ENCODE results near the gene SLC22A15. TPM values are rescaled to one million over a fixed set of nuclear protein-coding genes. Genes with fewer than 3 reads are reported as not detected.
"Not testable (repeated sequence)": the region's sequence is repeated elsewhere in the genome, so short reads cannot be mapped to it uniquely, and the experiment has no call there.

The SLC22A15 gene
- polyA plus RNA-seq, 1 donor (not counting 4 experiments of a cell fraction or from before 2014, with no cell fraction given): 14.9 TPM

- no peaks in the 10 kb centered on the region for H3K79me2 ChIP-seq (ENCODE audit: control insufficient read depth, insufficient read depth, low read length)
- DNase-seq (ENCODE audit: low read depth, low spot score): no peak
- no peaks in the 10 kb centered on the region for H3K4me1 ChIP-seq (ENCODE audit: control insufficient read depth, extremely low read depth, insufficient read depth, low read length)
- H3K27ac ChIP-seq (ENCODE audit: control insufficient read depth, insufficient read depth, low read length): no peak overlapping the region
- H3K9me3 ChIP-seq (ENCODE audit: control insufficient read depth, low read depth, low read length): no peaks in the 10 kb centered on the region
- no peaks in the 10 kb centered on the region for H4K20me1 ChIP-seq (ENCODE audit: control insufficient read depth, extremely low read depth, insufficient read depth, low read length)
- FAIRE-seq: no peak
- H2AFZ ChIP-seq (ENCODE audit: control insufficient read depth, low read length): no peak overlapping the region
- no peaks in the 10 kb centered on the region for H3K27me3 ChIP-seq (ENCODE audit: control insufficient read depth, extremely low read depth, insufficient read depth, low read length)
- H3K4me3 ChIP-seq (ENCODE audit: control insufficient read depth in 2 of 3, extremely low read depth in 1 of 3, insufficient read depth in 2 of 3, low read depth in 1 of 3, low read length in 3 of 3): no peak overlapping the region
- no peak overlapping the region for H3K4me2 ChIP-seq (ENCODE audit: control insufficient read depth, extremely low read depth, insufficient read depth, low read depth, low read length)
- dilution Hi-C loops (cut with MboI; ENCODE audit: extremely low pct_ligation_motif_present, low sequenced_read_pairs): no loop called here
- peaks cover 15 to 26% of the 10 kb centered on the region in 2 experiments for H3K36me3 ChIP-seq (ENCODE audit: control insufficient read depth in 2 of 2, extremely low read depth in 1 of 2, insufficient read depth in 2 of 2, low read length in 2 of 2)
- no peak for TF ChIP-seq EZH2 (IDR thresholded peaks at IDR 0.05; ENCODE audit: low read length)
- TF ChIP-seq CTCF (optimal IDR thresholded peaks at IDR 0.05 in 1 of 3, IDR thresholded peaks at IDR 0.05 in 1 of 3, conservative IDR thresholded peaks at IDR 0.05 in 1 of 3; ENCODE audit: extremely low read depth in 1 of 3, insufficient read depth in 2 of 3, low read length in 3 of 3): no peak
- no peaks in the 10 kb centered on the region for H3K9me1 ChIP-seq (ENCODE audit: control insufficient read depth, extremely low read depth, insufficient read depth, low read length)
- H3K9ac ChIP-seq (ENCODE audit: control insufficient read depth, extremely low read depth, insufficient read depth, low read length): no peak overlapping the region
These were observed 62.4 kb downstream of the SLC22A15 start for GRCh38 chr1:116038679-116039078.

DNA sequence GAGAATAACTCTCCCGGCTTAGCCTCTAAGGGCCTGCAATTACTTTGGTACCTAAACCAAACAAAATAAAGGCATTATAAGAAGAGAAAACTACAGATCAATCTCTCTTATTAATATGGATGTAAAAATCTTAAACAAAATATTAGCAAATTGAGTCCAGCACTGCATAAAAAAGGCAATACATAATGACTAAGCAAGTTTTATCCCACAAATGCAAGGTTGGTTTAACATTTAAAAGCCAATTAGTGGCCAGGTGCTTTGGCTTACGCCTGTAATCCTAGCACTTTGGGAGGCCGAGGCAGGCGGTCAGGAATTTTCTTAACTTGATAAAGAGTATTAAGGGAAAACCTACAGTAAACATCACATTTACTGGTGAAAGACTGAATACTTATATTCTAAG lies 67.8 kb downstream of the SLC22A15 start:
- FAIRE-seq (no peak), DNase-seq (ENCODE audit: low read depth, low spot score) (no peak)
- Histone ChIP-seq H3K27ac (ENCODE audit: control insufficient read depth, insufficient read depth, low read length) (no peak overlapping the region), H4K20me1 (ENCODE audit: control insufficient read depth, extremely low read depth, insufficient read depth, low read length) (no peaks in the 10 kb centered on the region), H3K4me1 (ENCODE audit: control insufficient read depth, extremely low read depth, insufficient read depth, low read length) (no peaks in the 10 kb centered on the region), H3K4me3 (ENCODE audit: control insufficient read depth in 2 of 3, extremely low read depth in 1 of 3, insufficient read depth in 2 of 3, low read depth in 1 of 3, low read length in 3 of 3) (no peak overlapping the region), H3K9me1 (ENCODE audit: control insufficient read depth, extremely low read depth, insufficient read depth, low read length) (no peaks in the 10 kb centered on the region), H3K4me2 (ENCODE audit: control insufficient read depth, extremely low read depth, insufficient read depth, low read depth, low read length) (no peak overlapping the region), H3K36me3 (ENCODE audit: control insufficient read depth in 2 of 2, extremely low read depth in 1 of 2, insufficient read depth in 2 of 2, low read length in 2 of 2) (peaks cover 10 to 20% of the 10 kb centered on the region in 2 experiments), H3K9me3 (ENCODE audit: control insufficient read depth, low read depth, low read length) (no peaks in the 10 kb centered on the region), H3K27me3 (ENCODE audit: control insufficient read depth, extremely low read depth, insufficient read depth, low read length) (no peaks in the 10 kb centered on the region), H3K9ac (ENCODE audit: control insufficient read depth, extremely low read depth, insufficient read depth, low read length) (no peak overlapping the region), H2AFZ (ENCODE audit: control insufficient read depth, low read length) (no peak overlapping the region), H3K79me2 (ENCODE audit: control insufficient read depth, insufficient read depth, low read length) (no peaks in the 10 kb centered on the region)
- dilution Hi-C loops (cut with MboI; ENCODE audit: extremely low pct_ligation_motif_present, low sequenced_read_pairs): no loop called here
- TF ChIP-seq CTCF (optimal IDR thresholded peaks at IDR 0.05 in 1 of 3, IDR thresholded peaks at IDR 0.05 in 1 of 3, conservative IDR thresholded peaks at IDR 0.05 in 1 of 3; ENCODE audit: extremely low read depth in 1 of 3, insufficient read depth in 2 of 3, low read length in 3 of 3) (no peak), EZH2 (IDR thresholded peaks at IDR 0.05; ENCODE audit: low read length) (no peak)

DNA sequence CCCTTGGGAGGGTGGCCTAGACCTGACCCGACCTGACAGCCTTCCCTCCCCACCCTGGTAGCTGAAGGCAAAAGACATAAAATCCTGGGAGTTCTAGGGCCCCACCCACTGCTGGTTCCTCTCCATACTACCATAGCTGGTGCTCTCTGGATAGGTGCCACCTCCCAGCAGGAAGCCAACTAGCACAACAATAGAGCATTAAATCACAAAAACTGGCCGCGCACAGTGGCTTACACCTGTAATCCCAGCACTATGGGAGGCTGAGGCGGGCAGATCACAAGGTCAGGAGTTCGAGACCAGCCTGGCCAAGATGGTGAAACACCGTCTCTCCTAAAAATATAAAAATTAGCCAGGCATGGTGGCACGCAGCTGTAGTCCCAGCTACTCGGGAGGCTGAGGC lies 70.6 kb downstream of the SLC22A15 start:
- not testable (repeated sequence) for H4K20me1 ChIP-seq (ENCODE audit: control insufficient read depth, extremely low read depth, insufficient read depth, low read length); H3K27me3 ChIP-seq (ENCODE audit: control insufficient read depth, extremely low read depth, insufficient read depth, low read length); FAIRE-seq

GRCh38 chr1:116051896-116052295 lies 75.6 kb downstream of the SLC22A15 start:
- H3K36me3 ChIP-seq (ENCODE audit: control insufficient read depth in 2 of 2, extremely low read depth in 1 of 2, insufficient read depth in 2 of 2, low read length in 2 of 2); H3K4me3 ChIP-seq (ENCODE audit: control insufficient read depth in 2 of 3, extremely low read depth in 1 of 3, insufficient read depth in 2 of 3, low read depth in 1 of 3, low read length in 3 of 3); dilution Hi-C loops (cut with MboI; ENCODE audit: extremely low pct_ligation_motif_present, low sequenced_read_pairs); DNase-seq (ENCODE audit: low read depth, low spot score); H3K79me2 ChIP-seq (ENCODE audit: control insufficient read depth, insufficient read depth, low read length); H3K9me1 ChIP-seq (ENCODE audit: control insufficient read depth, extremely low read depth, insufficient read depth, low read length); H3K4me1 ChIP-seq (ENCODE audit: control insufficient read depth, extremely low read depth, insufficient read depth, low read length); H2AFZ ChIP-seq (ENCODE audit: control insufficient read depth, low read length); H3K27me3 ChIP-seq (ENCODE audit: control insufficient read depth, extremely low read depth, insufficient read depth, low read length); H3K27ac ChIP-seq (ENCODE audit: control insufficient read depth, insufficient read depth, low read length); H4K20me1 ChIP-seq (ENCODE audit: control insufficient read depth, extremely low read depth, insufficient read depth, low read length); H3K4me2 ChIP-seq (ENCODE audit: control insufficient read depth, extremely low read depth, insufficient read depth, low read depth, low read length); H3K9me3 ChIP-seq (ENCODE audit: control insufficient read depth, low read depth, low read length); H3K9ac ChIP-seq (ENCODE audit: control insufficient read depth, extremely low read depth, insufficient read depth, low read length); FAIRE-seq: not testable (repeated sequence)

More for the DNA sequence above, 70.6 kb downstream of the SLC22A15 start:
- dilution Hi-C loops (cut with MboI; ENCODE audit: extremely low pct_ligation_motif_present, low sequenced_read_pairs); H3K27ac ChIP-seq (ENCODE audit: control insufficient read depth, insufficient read depth, low read length); H3K4me1 ChIP-seq (ENCODE audit: control insufficient read depth, extremely low read depth, insufficient read depth, low read length); DNase-seq (ENCODE audit: low read depth, low spot score); H3K4me3 ChIP-seq (ENCODE audit: control insufficient read depth in 2 of 3, extremely low read depth in 1 of 3, insufficient read depth in 2 of 3, low read depth in 1 of 3, low read length in 3 of 3); H3K9ac ChIP-seq (ENCODE audit: control insufficient read depth, extremely low read depth, insufficient read depth, low read length); H3K9me3 ChIP-seq (ENCODE audit: control insufficient read depth, low read depth, low read length); H2AFZ ChIP-seq (ENCODE audit: control insufficient read depth, low read length); H3K9me1 ChIP-seq (ENCODE audit: control insufficient read depth, extremely low read depth, insufficient read depth, low read length); H3K79me2 ChIP-seq (ENCODE audit: control insufficient read depth, insufficient read depth, low read length); H3K4me2 ChIP-seq (ENCODE audit: control insufficient read depth, extremely low read depth, insufficient read depth, low read depth, low read length): not testable (repeated sequence)
- H3K36me3 ChIP-seq (ENCODE audit: control insufficient read depth in 2 of 2, extremely low read depth in 1 of 2, insufficient read depth in 2 of 2, low read length in 2 of 2): peaks cover 4 to 11% of the 10 kb centered on the region in 2 experiments

Measured in keratinocyte (primary cell).